GM12878 (cell line): ENCODE data around the gene TPMT. TPM values are rescaled to one million over a fixed set of nuclear protein-coding genes. Genes with fewer than 3 reads are reported as not detected.

Source experiments
- ATAC-seq: fragments of 200-7000 bp; cut with Tn5 transposase; 3 replicates; pipeline ENCODE4 v1.9.1; 2020; ENCODE audit warnings: mild to moderate bottlenecking, moderate library complexity
- BruUV-seq: library from RNA; stranded (reverse); fragments of 400-500 nt; replicated peaks from 2 replicates; lab custom pipeline; 2021; lab: Mats Ljungman, UMichigan
- CTCF ChIA-PET: fragments of 300-600 bp; sonication (Branson Sonifier 250); formaldehyde crosslinking; extraction: SDS; loops from one replicate; lab custom pipeline; 2021; ENCODE audit warnings: inconsistent platforms; lab: Yijun Ruan, JAX
- POLR2A ChIA-PET: fragments of 350-600 bp; formaldehyde crosslinking; extraction: SDS; loops from one replicate; lab custom pipeline; 2021; ENCODE audit warnings: inconsistent platforms; lab: Charles Lee
- RAD21 ChIA-PET: fragments of 300-600 bp; sonication (Branson Sonifier 250); formaldehyde crosslinking; loops from one replicate; lab custom pipeline; 2023; ENCODE audit warnings: antibody characterized with exemption; ENCODE audit not compliant: unreplicated experiment; lab: Charles Lee
- SMC1A ChIA-PET: fragments of 300-600 bp; sonication (Branson Sonifier 250); formaldehyde crosslinking; loops from one replicate; lab custom pipeline; 2023; ENCODE audit not compliant: unreplicated experiment, uncharacterized antibody; lab: Charles Lee
- DNase-seq: peaks from one replicate; pipeline ENCODE4 v3.0.0-alpha.2; 2011; ENCODE audit warnings: low read depth, low spot score
- FAIRE-seq: peaks from 3 replicates; lab custom pipeline; 2011; peaks lifted over from hg19 to GRCh38; lab: Jason Lieb, UNC
- H2AFZ ChIP-seq: 2 replicates; pipeline ENCODE4 v1.6.0; 2011; ENCODE audit warnings: low read depth, low read length, control low read depth; ENCODE audit not compliant: control insufficient read depth
- H3K27ac ChIP-seq: 2 replicates; pipeline ENCODE4 v1.5.1; 2011; ENCODE audit warnings: control low read depth; ENCODE audit not compliant: control insufficient read depth, insufficient read depth
- H3K27me3 ChIP-seq, 2 experiments: replicated peaks in 1 of 2; 2 replicates each; pipeline versions ENCODE4 v1.6.0 to v1.6.1; 2011; ENCODE audit warnings: low read length in 1 of 2; ENCODE audit not compliant: control insufficient read depth in 2 of 2, insufficient read depth in 2 of 2
- H3K36me3 ChIP-seq, 2 experiments: 2 replicates each; pipeline ENCODE4 v1.5.1; 2011; ENCODE audit warnings: low read length in 1 of 2; ENCODE audit not compliant: control insufficient read depth in 2 of 2, insufficient read depth in 2 of 2
- H3K4me1 ChIP-seq: 2 replicates; pipeline ENCODE4 v1.6.1; 2011; ENCODE audit warnings: mild to moderate bottlenecking, low read length, moderate library complexity, mixed read lengths; ENCODE audit not compliant: control insufficient read depth, insufficient read depth
- H3K4me2 ChIP-seq: 2 replicates; pipeline ENCODE4 v1.6.0; 2011; ENCODE audit warnings: control low read depth; ENCODE audit not compliant: control insufficient read depth, insufficient read depth
- H3K4me3 ChIP-seq: fragments of 200-600 bp; sonication (generic); 2 replicates; pipeline ENCODE4 v1.5.1; 2016
- H3K79me2 ChIP-seq: 2 replicates; pipeline ENCODE4 v1.6.0; 2011; ENCODE audit warnings: low read length; ENCODE audit not compliant: control insufficient read depth, insufficient read depth
- H3K9ac ChIP-seq: 2 replicates; pipeline ENCODE4 v1.8.0; 2011; ENCODE audit warnings: low read length, control low read depth, mixed read lengths; ENCODE audit not compliant: control insufficient read depth, insufficient read depth
- H3K9me3 ChIP-seq: replicated peaks from 3 replicates; pipeline ENCODE4 v1.5.1; 2011; ENCODE audit warnings: mild to moderate bottlenecking, low read length; ENCODE audit not compliant: control insufficient read depth, insufficient read depth
- H4K20me1 ChIP-seq: 2 replicates; pipeline ENCODE4 v1.6.0; 2011; ENCODE audit not compliant: control insufficient read depth, insufficient read depth
- E4F1 ChIP-seq: fragments of 450-650 bp; IDR thresholded peaks from 2 replicates; pipeline ENCODE4 v1.6.1; 2018; ENCODE audit warnings: borderline replicate concordance, mild to moderate bottlenecking; ENCODE audit not compliant: partially characterized antibody
- EED ChIP-seq: sonication (generic); IDR thresholded peaks from 2 replicates; pipeline ENCODE4 v1.6.1; 2016; ENCODE audit warnings: antibody characterized with exemption, low read depth
- IKZF2 ChIP-seq, 2 experiments: fragments of 450-650 bp; IDR thresholded peaks; 2 replicates each; pipeline ENCODE4 v1.6.1; 2017; ENCODE audit warnings: mild to moderate bottlenecking in 2 of 2, moderate library complexity in 2 of 2
- JUND ChIP-seq: IDR thresholded peaks from 2 replicates; pipeline ENCODE4 v1.6.1; 2012; ENCODE audit warnings: low read depth, mild to moderate bottlenecking, low read length, improper control_type of control experiment, moderate library complexity
- MYC ChIP-seq: IDR thresholded peaks from 2 replicates; pipeline ENCODE4 v1.6.1; 2011; ENCODE audit warnings: mild to moderate bottlenecking, low read length, moderate library complexity, inconsistent platforms; ENCODE audit not compliant: insufficient read depth, insufficient replicate concordance, insufficient read length, severe bottlenecking
- NR2C1 ChIP-seq: fragments of 450-650 bp; IDR thresholded peaks from 2 replicates; pipeline ENCODE4 v1.6.1; 2017; ENCODE audit warnings: antibody characterized with exemption, mild to moderate bottlenecking, moderate library complexity
- PML ChIP-seq: IDR thresholded peaks from 2 replicates; pipeline ENCODE4 v1.6.1; 2012; ENCODE audit warnings: low read length, inconsistent platforms
- WGBS: methylation state at CpG from one replicate; pipeline ENCODE4 v1.1.6; 2016; ENCODE audit warnings: low lambda C conversion rate; ENCODE audit not compliant: insufficient replicate concordance, insufficient coverage; ENCODE audit errors: missing lambda C conversion rate; 5-methylcytosine and 5-hydroxymethylcytosine counted together
- in situ Hi-C: fragments of 300-500 bp; cut with MboI; formaldehyde crosslinking; loops from 9 replicates; pipeline ENCODE4 v1.14.3; 2018; ENCODE audit warnings: mixed read lengths
- intact Hi-C: fragments of 100-400 bp; cut with micrococcal nuclease; formaldehyde crosslinking; loops from one replicate; pipeline ENCODE4 v1.14.2; 2022; ENCODE audit not compliant: unreplicated experiment
- polyA plus RNA-seq, 11 experiments: library from polyadenylated mRNA; depleted of rRNA in 4 of 11; unstranded in 6 of 11; stranded (reverse) in 5 of 11; fragments of >200 nt; fragmentation: Nextera tagmentation in 4 of 11; fragmentation: Illumina TruSeq in 1 of 11; extraction: Ambion mirVana in 4 of 11; extraction: Trizol in 1 of 11; gene quantifications; 1 replicate in 1 of 11; 2 replicates in 10 of 11; pipeline versions ENCODE4 v1.2.1 to v1.2.3, GENCODE V29; 2011 to 2016; ENCODE audit warnings: inconsistent platforms in 2 of 11, missing spikeins in 2 of 11, low read depth in 1 of 11
- total RNA-seq, 4 experiments: library from RNA; depleted of rRNA in 3 of 4; stranded (reverse); fragments of >200 nt in 3 of 4; fragmentation: Illumina TruSeq in 1 of 4; extraction: Trizol in 1 of 4; gene quantifications; 2 replicates each; pipeline versions ENCODE4 v1.2.1 to v1.2.3, GENCODE V29; 2013 to 2021
- TF ChIP-seq, protein P1 (sequence below): IDR thresholded peaks from 2 replicates; pipeline ENCODE4 v1.6.1; 2011; ENCODE audit warnings: borderline replicate concordance, low read depth, mild to moderate bottlenecking, moderate library complexity, mixed read lengths, low read length; ENCODE audit not compliant: insufficient read depth; ENCODE audit errors: extremely low read length
- TF ChIP-seq, protein P2 (sequence below): fragments of 450-650 bp; IDR thresholded peaks from 2 replicates; pipeline ENCODE4 v1.6.1; 2017; ENCODE audit warnings: borderline replicate concordance

TPMT gene
- total and polyA plus RNA-seq, 10 of the 15 experiments (the other 5 are each of a cell fraction or from before 2014, with no cell fraction given), result 7.9 to 18.2 (median 16.3) TPM

GRCh38 chr6:18179770-18180356 lies 25.0 kb upstream of the TPMT start:
- H3K36me3 ChIP-seq, result no peaks in the 10 kb centered on the region
- peaks cover 3% of the 10 kb centered on the region; the same call in 1 of the 2 replicates for H3K4me1 ChIP-seq
- ChIA-PET POLR2A (no interaction called here), SMC1A (interaction anchor here (0.6 to 1.3 kb wide), 3 partner anchors 26 to 246 kb away, joined by 3 to 4 read pairs (median 3); no protein-coding TSS in a partner anchor), RAD21 (interaction anchor here (0.6 kb wide), 1 partner anchor 151 kb away, joined by 5 read pairs; no protein-coding TSS in a partner anchor), CTCF (interaction anchor here (0.5 to 0.7 kb wide), 2 partner anchors 298 to 308 kb away, joined by 3 read pairs; no protein-coding TSS in a partner anchor)
- H3K27me3 ChIP-seq, result no peaks in the 10 kb centered on the region
- FAIRE-seq (no peak), DNase-seq (no peak), ATAC-seq (no peak)
- no peak overlapping the region; the same call in 1 of the 2 replicates for H2AFZ ChIP-seq
- TF ChIP-seq, protein P1, sequence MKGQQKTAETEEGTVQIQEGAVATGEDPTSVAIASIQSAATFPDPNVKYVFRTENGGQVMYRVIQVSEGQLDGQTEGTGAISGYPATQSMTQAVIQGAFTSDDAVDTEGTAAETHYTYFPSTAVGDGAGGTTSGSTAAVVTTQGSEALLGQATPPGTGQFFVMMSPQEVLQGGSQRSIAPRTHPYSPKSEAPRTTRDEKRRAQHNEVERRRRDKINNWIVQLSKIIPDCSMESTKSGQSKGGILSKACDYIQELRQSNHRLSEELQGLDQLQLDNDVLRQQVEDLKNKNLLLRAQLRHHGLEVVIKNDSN, result no peak
- TF ChIP-seq, protein P2, sequence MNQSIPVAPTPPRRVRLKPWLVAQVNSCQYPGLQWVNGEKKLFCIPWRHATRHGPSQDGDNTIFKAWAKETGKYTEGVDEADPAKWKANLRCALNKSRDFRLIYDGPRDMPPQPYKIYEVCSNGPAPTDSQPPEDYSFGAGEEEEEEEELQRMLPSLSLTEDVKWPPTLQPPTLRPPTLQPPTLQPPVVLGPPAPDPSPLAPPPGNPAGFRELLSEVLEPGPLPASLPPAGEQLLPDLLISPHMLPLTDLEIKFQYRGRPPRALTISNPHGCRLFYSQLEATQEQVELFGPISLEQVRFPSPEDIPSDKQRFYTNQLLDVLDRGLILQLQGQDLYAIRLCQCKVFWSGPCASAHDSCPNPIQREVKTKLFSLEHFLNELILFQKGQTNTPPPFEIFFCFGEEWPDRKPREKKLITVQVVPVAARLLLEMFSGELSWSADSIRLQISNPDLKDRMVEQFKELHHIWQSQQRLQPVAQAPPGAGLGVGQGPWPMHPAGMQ, result no peak
- no peak for TF ChIP-seq IKZF2 (IDR thresholded peaks at IDR 0.05)
- TF ChIP-seq NR2C1, result no peak
- no peak for TF ChIP-seq PML
- no peak for TF ChIP-seq EED
- no peak for TF ChIP-seq E4F1
- TF ChIP-seq JUND, result no peak
- no peak for TF ChIP-seq MYC
- no peaks in the 10 kb centered on the region for H3K9me3 ChIP-seq
- intact Hi-C loops, result no loop called here
- no peaks in the 10 kb centered on the region for H3K79me2 ChIP-seq
- 30% methylated on average over 5 of the region's 5 CpGs for WGBS
- no peak overlapping the region for H3K4me2 ChIP-seq
- no peak overlapping the region for H3K9ac ChIP-seq
- no peaks in the 10 kb centered on the region for H4K20me1 ChIP-seq
- no peak overlapping the region for H3K4me3 ChIP-seq
- no TSS peak for BruUV-seq
- H3K27ac ChIP-seq, result no peak overlapping the region
- in situ Hi-C loops, result no loop called here
